ENCODE measurements around the gene RPS17.

DNA sequence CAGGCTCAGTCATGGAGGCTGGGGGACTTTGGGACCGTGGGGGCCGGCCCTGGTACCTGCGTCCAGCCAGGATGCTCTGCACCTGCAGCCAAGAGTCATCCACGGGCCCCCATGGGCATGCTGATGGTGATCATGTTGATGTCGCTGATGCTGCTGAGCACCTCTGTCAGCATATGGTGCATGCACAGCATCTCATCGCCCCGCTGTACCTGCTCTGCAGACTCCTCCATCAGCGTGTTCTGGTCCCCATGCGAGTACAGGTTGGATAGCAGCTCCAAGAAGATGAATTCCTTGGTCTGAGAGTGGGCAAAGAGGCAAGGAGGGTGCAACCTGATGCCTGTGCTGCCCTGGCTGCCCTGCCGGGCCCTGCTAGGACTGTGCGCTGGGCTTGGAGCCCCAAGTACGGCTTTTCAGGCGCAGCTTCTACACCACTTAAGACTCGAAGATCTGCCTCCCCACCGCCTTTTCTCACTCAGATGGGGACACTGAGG lies 7.2 kb downstream of the RPS17 start:
- no peak for TF ChIP-seq ARNTL (CRISPR knock-in tag; IDR thresholded peaks at IDR 0.05; ENCODE audit: borderline replicate concordance, low read depth)
- TF ChIP-seq, protein P1, sequence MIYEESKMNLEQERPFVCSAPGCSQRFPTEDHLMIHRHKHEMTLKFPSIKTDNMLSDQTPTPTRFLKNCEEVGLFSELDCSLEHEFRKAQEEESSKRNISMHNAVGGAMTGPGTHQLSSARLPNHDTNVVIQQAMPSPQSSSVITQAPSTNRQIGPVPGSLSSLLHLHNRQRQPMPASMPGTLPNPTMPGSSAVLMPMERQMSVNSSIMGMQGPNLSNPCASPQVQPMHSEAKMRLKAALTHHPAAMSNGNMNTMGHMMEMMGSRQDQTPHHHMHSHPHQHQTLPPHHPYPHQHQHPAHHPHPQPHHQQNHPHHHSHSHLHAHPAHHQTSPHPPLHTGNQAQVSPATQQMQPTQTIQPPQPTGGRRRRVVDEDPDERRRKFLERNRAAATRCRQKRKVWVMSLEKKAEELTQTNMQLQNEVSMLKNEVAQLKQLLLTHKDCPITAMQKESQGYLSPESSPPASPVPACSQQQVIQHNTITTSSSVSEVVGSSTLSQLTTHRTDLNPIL (CRISPR knock-in tag; IDR thresholded peaks at IDR 0.05; ENCODE audit: low read depth), result no peak
